ENCODE measurements around the gene MOB4.

MOB4 gene

GRCh38 chr2:197591339-197592072 lies 75.6 kb downstream of the MOB4 start:
- DNase-seq (ENCODE audit: low read depth in 2 of 2): no peak

DNA sequence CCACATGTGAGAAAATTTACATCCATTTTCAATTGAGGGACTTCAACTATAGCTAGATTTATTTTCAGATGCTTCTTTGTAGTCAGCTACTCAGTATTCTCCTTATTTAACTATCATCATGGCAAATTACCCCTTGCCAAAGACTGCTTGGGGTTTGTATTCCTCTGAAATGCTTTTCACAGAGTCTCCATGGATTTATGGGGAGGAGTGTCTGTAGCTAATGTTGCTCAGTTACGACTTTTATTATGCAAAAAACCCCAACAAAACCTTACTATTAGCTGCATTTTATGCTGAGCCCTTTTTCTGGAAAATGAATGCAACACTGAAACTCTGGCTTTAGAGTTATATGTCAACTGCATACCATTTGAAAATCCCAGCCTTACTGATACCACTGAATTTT lies 80.9 kb downstream of the MOB4 start:
- DNase-seq (ENCODE audit: low read depth in 2 of 2): no peak

- DNase-seq (ENCODE audit: low read depth in 2 of 2): no peak
These were observed 81.3 kb downstream of the MOB4 start for GRCh38 chr2:197597166-197597565.

DNA sequence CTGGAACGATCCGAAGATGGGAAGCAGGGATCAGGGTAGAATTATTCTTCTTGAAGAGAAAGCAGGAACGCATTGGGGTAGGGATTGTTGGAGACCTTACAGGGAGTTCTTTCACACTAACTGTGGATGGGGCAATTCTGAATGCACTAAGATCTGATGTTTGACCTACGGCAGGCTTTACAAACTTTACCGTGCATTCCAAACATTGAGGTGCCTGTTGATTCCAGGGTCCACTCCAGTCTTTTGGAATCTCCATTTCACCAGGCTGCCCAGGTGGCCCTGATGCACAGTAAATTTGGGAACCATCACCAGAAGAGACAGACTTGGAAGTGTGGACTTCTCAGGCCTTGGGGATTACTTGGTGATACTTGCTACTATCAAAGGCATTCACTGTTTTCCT lies 82.6 kb downstream of the MOB4 start:
- no peak for DNase-seq (ENCODE audit: low read depth in 2 of 2)

DNA sequence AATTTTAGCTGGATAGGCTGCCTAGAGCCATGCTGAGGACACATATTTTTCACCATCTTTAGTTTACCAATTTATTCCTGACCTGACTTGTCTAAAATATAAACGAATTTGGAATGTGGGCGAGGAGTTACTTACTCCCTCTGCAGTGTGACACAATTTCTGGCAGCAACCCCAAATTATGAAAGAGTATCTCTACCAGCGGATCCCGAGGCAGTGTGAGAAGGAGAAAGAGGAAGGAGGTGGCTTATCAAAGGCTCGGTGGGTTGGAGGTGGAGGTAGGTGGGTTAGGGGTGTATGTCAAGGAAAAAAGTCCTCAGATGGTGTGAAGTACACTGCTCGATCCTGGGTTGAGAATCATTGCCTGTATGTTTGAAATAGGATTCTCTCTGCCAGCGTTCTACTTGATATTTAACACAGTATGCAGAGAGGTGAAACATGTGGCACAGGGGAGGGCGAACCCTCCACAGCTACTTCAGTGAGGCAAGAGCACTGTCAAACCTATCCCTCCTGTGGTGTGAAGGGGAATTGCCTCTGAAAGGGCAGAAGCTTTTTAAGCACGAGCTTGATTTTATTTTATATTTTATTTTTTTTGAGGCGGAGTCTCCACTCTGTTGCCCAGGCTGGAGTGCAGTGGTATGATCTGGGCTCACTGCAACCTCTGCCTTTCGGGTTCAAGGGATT lies 83.6 kb downstream of the MOB4 start:
- DNase-seq (ENCODE audit: low read depth in 2 of 2): no peak

DNA sequence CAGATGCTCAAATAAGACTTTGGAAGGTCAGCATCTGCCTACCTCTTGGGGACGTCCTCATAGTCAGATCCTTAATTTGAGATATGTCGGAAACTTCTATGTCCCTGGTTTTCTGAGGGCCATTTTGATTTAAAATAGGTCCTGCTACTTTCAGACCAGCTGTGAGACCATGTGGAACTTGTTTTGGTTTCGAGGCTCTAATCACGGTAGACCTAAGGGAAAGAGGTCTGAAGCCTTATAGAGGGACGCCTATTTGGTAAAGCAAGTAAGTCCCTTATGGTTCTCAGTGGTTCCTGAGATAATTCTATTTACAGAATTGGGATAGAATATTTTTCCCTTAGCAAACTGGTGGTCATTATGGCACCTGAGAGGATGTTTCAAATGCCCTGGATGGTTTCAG lies 84.4 kb downstream of the MOB4 start:
- DNase-seq (ENCODE audit: low read depth in 2 of 2): no peak

- no peak for DNase-seq (ENCODE audit: low read depth in 2 of 2)
These were observed 85.9 kb downstream of the MOB4 start for GRCh38 chr2:197601726-197602125.

Data from stimulated activated CD8-positive, alpha-beta memory T cell treated with anti-CD3 and anti-CD28 coated beads, Interleukin-7, amount 100 ng/mL, for 4 hours (primary cell).